Measurements from ENCODE around the gene EDC4. TPM values are rescaled to one million over a fixed set of nuclear protein-coding genes. Genes with fewer than 3 reads are reported as not detected.

EDC4 gene
- total RNA-seq, 1 experiment from 2014 or later: 48.8 TPM

GRCh38 chr16:67919622-67920221 lies 46.9 kb downstream of the EDC4 start:
- Histone ChIP-seq H3K79me2 (ENCODE audit: low read depth) (no peaks in the 10 kb centered on the region), H2AFZ (no peak overlapping the region), H4K20me1 (ENCODE audit: insufficient read depth) (peaks cover 55% of the 10 kb centered on the region), H3K4me1 (replicated peaks; ENCODE audit: insufficient read depth) (no peaks in the 10 kb centered on the region), H3K9me3 (ENCODE audit: insufficient read depth, low read depth) (no peaks in the 10 kb centered on the region), H3K27ac (no peak overlapping the region), H3F3A (ENCODE audit: insufficient read depth, low read depth) (no peaks in the 10 kb centered on the region), H3K27me3 (ENCODE audit: insufficient read depth, low read depth) (no peaks in the 10 kb centered on the region), H3K4me3 (no peak overlapping the region), H3K9me2 (ENCODE audit: insufficient read depth) (no peaks in the 10 kb centered on the region), H3K36me3 (ENCODE audit: low read depth) (no peaks in the 10 kb centered on the region), H3K4me2 (no peak overlapping the region)
- no TSS peak for BruUV-seq (replicated peaks)
- intact Hi-C loops (cut with micrococcal nuclease; ENCODE audit: unreplicated experiment): no loop called here
- ChIA-PET CTCF (no interaction called here), POLR2A (ENCODE audit: unreplicated experiment) (no interaction called here)
- DNase-seq: no peak
- TF ChIP-seq, protein P1, sequence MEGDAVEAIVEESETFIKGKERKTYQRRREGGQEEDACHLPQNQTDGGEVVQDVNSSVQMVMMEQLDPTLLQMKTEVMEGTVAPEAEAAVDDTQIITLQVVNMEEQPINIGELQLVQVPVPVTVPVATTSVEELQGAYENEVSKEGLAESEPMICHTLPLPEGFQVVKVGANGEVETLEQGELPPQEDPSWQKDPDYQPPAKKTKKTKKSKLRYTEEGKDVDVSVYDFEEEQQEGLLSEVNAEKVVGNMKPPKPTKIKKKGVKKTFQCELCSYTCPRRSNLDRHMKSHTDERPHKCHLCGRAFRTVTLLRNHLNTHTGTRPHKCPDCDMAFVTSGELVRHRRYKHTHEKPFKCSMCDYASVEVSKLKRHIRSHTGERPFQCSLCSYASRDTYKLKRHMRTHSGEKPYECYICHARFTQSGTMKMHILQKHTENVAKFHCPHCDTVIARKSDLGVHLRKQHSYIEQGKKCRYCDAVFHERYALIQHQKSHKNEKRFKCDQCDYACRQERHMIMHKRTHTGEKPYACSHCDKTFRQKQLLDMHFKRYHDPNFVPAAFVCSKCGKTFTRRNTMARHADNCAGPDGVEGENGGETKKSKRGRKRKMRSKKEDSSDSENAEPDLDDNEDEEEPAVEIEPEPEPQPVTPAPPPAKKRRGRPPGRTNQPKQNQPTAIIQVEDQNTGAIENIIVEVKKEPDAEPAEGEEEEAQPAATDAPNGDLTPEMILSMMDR (conservative IDR thresholded peaks at IDR 0.05): no peak
- no peak for TF ChIP-seq EZH2 (IDR thresholded peaks at IDR 0.05; ENCODE audit: low read depth)

- Histone ChIP-seq H3K4me3 (no peak overlapping the region), H3K4me1 (replicated peaks; ENCODE audit: insufficient read depth) (no peaks in the 10 kb centered on the region), H3K9me2 (ENCODE audit: insufficient read depth) (no peaks in the 10 kb centered on the region), H4K20me1 (ENCODE audit: insufficient read depth) (peaks cover 56% of the 10 kb centered on the region), H3F3A (ENCODE audit: insufficient read depth, low read depth) (peaks cover 5% of the 10 kb centered on the region; the same call in 1 of the 2 replicates), H3K4me2 (no peak overlapping the region), H2AFZ (no peak overlapping the region), H3K27ac (no peak overlapping the region), H3K79me2 (ENCODE audit: low read depth) (no peaks in the 10 kb centered on the region), H3K27me3 (ENCODE audit: insufficient read depth, low read depth) (no peaks in the 10 kb centered on the region), H3K36me3 (ENCODE audit: low read depth) (no peaks in the 10 kb centered on the region), H3K9me3 (ENCODE audit: insufficient read depth, low read depth) (no peaks in the 10 kb centered on the region)
- intact Hi-C loops (cut with micrococcal nuclease; ENCODE audit: unreplicated experiment): no loop called here
- POLR2A ChIA-PET (ENCODE audit: unreplicated experiment): no interaction called here
- BruUV-seq (replicated peaks): no TSS peak
- TF ChIP-seq EZH2 (IDR thresholded peaks at IDR 0.05; ENCODE audit: low read depth): no peak
- TF ChIP-seq, protein P1 (conservative IDR thresholded peaks at IDR 0.05): no peak
- no peak for DNase-seq
- CTCF ChIA-PET: no interaction called here
These were observed 49.4 kb downstream of the EDC4 start for GRCh38 chr16:67922221-67922620.

GRCh38 chr16:67922740-67923139 lies 49.9 kb downstream of the EDC4 start:
- TF ChIP-seq, protein P1 (conservative IDR thresholded peaks at IDR 0.05): no peak
- no peak for TF ChIP-seq EZH2 (IDR thresholded peaks at IDR 0.05; ENCODE audit: low read depth)
- Histone ChIP-seq H3K4me2 (no peak overlapping the region), H3K4me1 (replicated peaks; ENCODE audit: insufficient read depth) (no peaks in the 10 kb centered on the region), H2AFZ (no peak overlapping the region), H3K9me2 (ENCODE audit: insufficient read depth) (no peaks in the 10 kb centered on the region), H3K27ac (no peak overlapping the region), H3K4me3 (no peak overlapping the region), H3F3A (ENCODE audit: insufficient read depth, low read depth) (peaks cover 5% of the 10 kb centered on the region; the same call in 1 of the 2 replicates), H3K27me3 (ENCODE audit: insufficient read depth, low read depth) (no peaks in the 10 kb centered on the region), H3K79me2 (ENCODE audit: low read depth) (no peaks in the 10 kb centered on the region), H3K9me3 (ENCODE audit: insufficient read depth, low read depth) (no peaks in the 10 kb centered on the region), H3K36me3 (ENCODE audit: low read depth) (no peaks in the 10 kb centered on the region), H4K20me1 (ENCODE audit: insufficient read depth) (peaks cover 52% of the 10 kb centered on the region)
- POLR2A ChIA-PET (ENCODE audit: unreplicated experiment): no interaction called here
- BruUV-seq (replicated peaks): no TSS peak
- CTCF ChIA-PET: no interaction called here
- intact Hi-C loops (cut with micrococcal nuclease; ENCODE audit: unreplicated experiment): no loop called here
- no peak for DNase-seq
